CD4-positive, alpha-beta T cell treated with Interleukin-6 at 100 ng/mL for 8 hours (primary cell): Measurements from ENCODE around the gene TMEM240.
"Not testable (repeated sequence)": the region's sequence is repeated elsewhere in the genome, so short reads cannot be mapped to it uniquely, and the experiment has no call there.

Experiments
- DNase-seq: peaks from one replicate; pipeline ENCODE4 v3.0.0-alpha.2; 2020; ENCODE audit warnings: mixed read lengths, low spot score

TMEM240 gene

GRCh38 chr1:1557688-1558087 is 17.3 kb upstream of the TMEM240 start:
- not testable (repeated sequence) for DNase-seq

GRCh38 chr1:1556961-1557360 is 16.5 kb upstream of the TMEM240 start:
- not testable (repeated sequence) for DNase-seq

- DNase-seq, result no peak
Observed at GRCh38 chr1:1556505-1556904, 16.1 kb upstream of the TMEM240 start.

- DNase-seq, result no peak
Observed at GRCh38 chr1:1554926-1555915, 14.8 kb upstream of the TMEM240 start.

GRCh38 chr1:1554550-1554925 is 14.1 kb upstream of the TMEM240 start:
- no peak for DNase-seq

- no peak for DNase-seq
Observed at GRCh38 chr1:1553821-1554494, 13.5 kb upstream of the TMEM240 start.

GRCh38 chr1:1552263-1552639 is 11.8 kb upstream of the TMEM240 start:
- no peak for DNase-seq

- DNase-seq, result no peak
Observed at GRCh38 chr1:1551524-1552262, 11.3 kb upstream of the TMEM240 start.

GRCh38 chr1:1550591-1551432 is 10.4 kb upstream of the TMEM240 start:
- DNase-seq, result no peak

GRCh38 chr1:1550087-1550486 is 9.7 kb upstream of the TMEM240 start:
- no peak for DNase-seq

- no peak for DNase-seq
Observed at GRCh38 chr1:1548591-1548990, 8.2 kb upstream of the TMEM240 start.

GRCh38 chr1:1547476-1547875 is 7.1 kb upstream of the TMEM240 start:
- DNase-seq, result no peak

GRCh38 chr1:1547011-1547410 is 6.6 kb upstream of the TMEM240 start:
- no peak for DNase-seq

GRCh38 chr1:1545946-1546737 is 5.7 kb upstream of the TMEM240 start:
- DNase-seq, result no peak

GRCh38 chr1:1544544-1544943 is 4.1 kb upstream of the TMEM240 start:
- DNase-seq, result no peak

- no peak for DNase-seq
Observed at GRCh38 chr1:1543706-1544099, 3.3 kb upstream of the TMEM240 start.

- DNase-seq, result no peak
Observed at GRCh38 chr1:1542766-1543705, 2.6 kb upstream of the TMEM240 start.

- DNase-seq, result no peak
Observed at GRCh38 chr1:1541956-1542765, 1.7 kb upstream of the TMEM240 start.
